Mesendoderm (in vitro differentiated cells): ENCODE measurements around the gene NOSIP.

Experiments
- DNase-seq: peaks from one replicate; pipeline ENCODE4 v3.0.0; 2013
- H2AK5ac ChIP-seq: 2 replicates; pipeline ENCODE4 v1.6.1; 2013; ENCODE audit warnings: low read length, inconsistent platforms
- H2BK120ac ChIP-seq: 2 replicates; pipeline ENCODE4 v1.6.1; 2013; ENCODE audit warnings: low read depth, mild to moderate bottlenecking, low read length, moderate library complexity, mixed read lengths
- H2BK15ac ChIP-seq: replicated peaks from 2 replicates; pipeline ENCODE4 v1.6.1; 2013; ENCODE audit warnings: low read depth, mild to moderate bottlenecking, moderate library complexity
- H2BK5ac ChIP-seq: 2 replicates; pipeline ENCODE4 v1.6.1; 2013; ENCODE audit warnings: low read length, inconsistent platforms
- H3K18ac ChIP-seq: 2 replicates; pipeline ENCODE4 v1.6.1; 2013; ENCODE audit warnings: mild to moderate bottlenecking, low read length, mixed read lengths
- H3K23ac ChIP-seq: one replicate; pipeline ENCODE4 v1.6.1; 2013; ENCODE audit warnings: low read length
- H3K27ac ChIP-seq: 2 replicates; pipeline ENCODE4 v1.5.1; 2013; ENCODE audit warnings: low read depth, mild to moderate bottlenecking, inconsistent platforms, low read length, moderate library complexity
- H3K27me3 ChIP-seq: 2 replicates; pipeline ENCODE4 v1.6.1; 2013; ENCODE audit warnings: low read length, control low read depth, mild to moderate bottlenecking, inconsistent platforms; ENCODE audit not compliant: insufficient read depth, poor library complexity
- H3K36me3 ChIP-seq: 2 replicates; pipeline ENCODE4 v1.6.1; 2013; ENCODE audit warnings: low read length, inconsistent platforms; ENCODE audit not compliant: control insufficient read depth, insufficient read depth
- H3K4ac ChIP-seq: one replicate; pipeline ENCODE4 v1.6.1; 2013; ENCODE audit warnings: low read depth, mild to moderate bottlenecking, low read length, moderate library complexity
- H3K4me1 ChIP-seq: 2 replicates; pipeline ENCODE4 v1.6.1; 2013; ENCODE audit warnings: low read depth, low read length, inconsistent platforms; ENCODE audit not compliant: control insufficient read depth
- H3K4me2 ChIP-seq: 2 replicates; pipeline ENCODE4 v1.6.1; 2013; ENCODE audit warnings: low read length
- H3K4me3 ChIP-seq: 2 replicates; pipeline ENCODE4 v1.5.1; 2013; ENCODE audit warnings: mild to moderate bottlenecking, low read length
- H3K56ac ChIP-seq: one replicate; pipeline ENCODE4 v1.6.1; 2013; ENCODE audit warnings: low read length
- H3K79me1 ChIP-seq: 2 replicates; pipeline ENCODE4 v1.6.1; 2013; ENCODE audit warnings: low read length, inconsistent platforms
- H3K79me2 ChIP-seq: 2 replicates; pipeline ENCODE4 v1.6.1; 2013; ENCODE audit warnings: mild to moderate bottlenecking, low read length; ENCODE audit not compliant: control insufficient read depth, insufficient read depth
- H3K9ac ChIP-seq: 2 replicates; pipeline ENCODE4 v1.6.1; 2013; ENCODE audit warnings: low read length, inconsistent platforms
- H4K5ac ChIP-seq: one replicate; pipeline ENCODE4 v1.6.1; 2013; ENCODE audit warnings: low read length
- H4K8ac ChIP-seq: one replicate; pipeline ENCODE4 v1.6.1; 2013; ENCODE audit warnings: low read depth, mild to moderate bottlenecking, control low read depth, low read length, moderate library complexity
- WGBS: extraction: QIAGEN DNeasy Blood & Tissue Kit; methylation state at CpG from one replicate; pipeline ENCODE4 v1.1.7; 2013; ENCODE audit warnings: low lambda C conversion rate, missing lambda C conversion rate; ENCODE audit not compliant: insufficient coverage; ENCODE audit errors: extremely low coverage; 5-methylcytosine and 5-hydroxymethylcytosine counted together

The NOSIP gene

DNA sequence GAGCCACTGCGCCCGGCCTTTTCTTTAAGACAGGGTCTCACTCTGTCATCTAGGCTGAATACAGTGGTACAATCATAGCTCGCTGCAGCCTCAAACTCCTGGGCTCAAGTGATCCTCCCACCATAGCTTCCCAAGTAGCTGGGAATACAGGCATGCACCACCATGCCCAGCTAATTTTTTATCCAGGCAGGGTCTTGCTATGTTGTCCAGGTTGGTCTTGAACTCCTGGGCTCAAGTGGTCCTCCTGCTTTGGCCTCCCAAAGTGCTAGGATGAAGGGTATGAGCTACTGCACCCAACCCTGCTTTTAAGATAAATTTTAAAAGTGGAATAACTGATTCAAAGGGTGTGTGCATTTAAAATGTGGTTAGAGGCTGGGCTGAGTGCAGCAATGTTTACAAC is 14.1 kb downstream of the NOSIP start:
- no peak overlapping the region for H2BK5ac ChIP-seq
- no peak overlapping the region for H3K4me2 ChIP-seq
- no peak overlapping the region for H3K18ac ChIP-seq
- H3K9ac ChIP-seq = no peak overlapping the region
- H3K4me3 ChIP-seq = no peak overlapping the region
- no peak overlapping the region for H2BK120ac ChIP-seq
- peaks cover 5% of the 10 kb centered on the region for H3K79me2 ChIP-seq
- WGBS = no CpG with 5 or more reads among the region's 3 CpGs
- H3K27ac ChIP-seq = no peak overlapping the region
- H4K5ac ChIP-seq = no peak overlapping the region
- no peaks in the 10 kb centered on the region for H3K4me1 ChIP-seq
- H3K79me1 ChIP-seq = peaks cover 11% of the 10 kb centered on the region
- no peaks in the 10 kb centered on the region for H3K36me3 ChIP-seq
- no peak overlapping the region for H3K56ac ChIP-seq
- no peaks in the 10 kb centered on the region for H3K27me3 ChIP-seq
- H3K4ac ChIP-seq = no peak overlapping the region
- no peak overlapping the region for H2BK15ac ChIP-seq
- no peak overlapping the region for H4K8ac ChIP-seq
- H2AK5ac ChIP-seq = no peak overlapping the region
- H3K23ac ChIP-seq = no peak overlapping the region
- no peak for DNase-seq

DNA sequence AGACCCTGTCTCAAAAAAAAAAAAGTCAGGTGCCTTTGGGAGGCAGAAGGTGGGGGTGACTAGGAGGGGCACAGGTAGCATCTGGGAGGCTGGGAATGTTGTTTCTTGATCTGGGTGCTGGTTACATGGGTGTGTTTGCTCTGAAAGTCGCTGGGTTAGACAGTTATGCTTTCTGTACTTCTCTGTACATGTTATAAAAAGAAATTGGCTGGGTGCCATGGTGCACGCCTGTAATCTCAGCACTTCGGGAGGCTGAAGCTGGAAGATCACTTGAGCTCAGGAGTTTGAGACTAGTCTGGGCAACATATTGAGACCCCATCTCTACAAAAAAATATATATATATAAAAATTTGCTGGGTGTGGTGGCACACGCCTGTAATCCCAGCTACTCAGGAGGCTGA is 15.1 kb downstream of the NOSIP start:
- Histone ChIP-seq H3K18ac (no peak overlapping the region), H3K27me3 (no peaks in the 10 kb centered on the region), H3K4me1 (no peaks in the 10 kb centered on the region), H2BK15ac (no peak overlapping the region), H3K56ac (no peak overlapping the region), H2AK5ac (no peak overlapping the region), H3K4me3 (no peak overlapping the region), H3K27ac (no peak overlapping the region), H3K9ac (no peak overlapping the region), H4K8ac (no peak overlapping the region), H3K79me2 (peaks cover 5% of the 10 kb centered on the region), H3K4ac (no peak overlapping the region), H3K36me3 (no peaks in the 10 kb centered on the region), H3K23ac (no peak overlapping the region), H4K5ac (no peak overlapping the region), H3K4me2 (no peak overlapping the region), H2BK5ac (no peak overlapping the region), H2BK120ac (no peak overlapping the region), H3K79me1 (peaks cover 10% of the 10 kb centered on the region)
- no peak for DNase-seq
- WGBS = no CpG with 5 or more reads among the region's 4 CpGs

DNA sequence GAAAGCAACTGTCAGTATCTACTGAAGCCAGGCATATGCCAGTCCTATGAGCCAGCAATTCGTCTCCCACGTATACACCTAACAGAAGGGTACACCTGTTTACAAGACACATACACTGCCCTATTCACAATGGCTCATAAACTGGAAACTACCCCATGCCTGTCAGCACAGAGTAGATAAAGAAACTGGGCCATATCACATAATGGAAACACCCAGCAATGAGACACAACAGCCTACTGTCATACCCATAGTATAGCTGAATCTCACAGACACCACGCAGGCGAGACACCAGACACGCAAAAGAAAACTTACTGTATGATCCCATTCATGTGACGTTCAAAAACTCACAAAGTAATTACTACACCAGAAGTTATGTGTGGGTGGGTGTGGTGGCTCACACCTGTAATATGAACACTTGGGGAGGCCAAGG is 15.7 kb downstream of the NOSIP start:
- no peak overlapping the region for H3K4me2 ChIP-seq
- H4K8ac ChIP-seq = no peak overlapping the region
- no peak overlapping the region for H4K5ac ChIP-seq
- DNase-seq = no peak
- no peak overlapping the region for H2AK5ac ChIP-seq
- WGBS = no CpG with 5 or more reads among the region's 6 CpGs
- H3K4me1 ChIP-seq = no peaks in the 10 kb centered on the region
- no peak overlapping the region for H3K18ac ChIP-seq
- no peak overlapping the region for H2BK5ac ChIP-seq
- H3K23ac ChIP-seq = no peak overlapping the region
- H3K79me2 ChIP-seq = peaks cover 5% of the 10 kb centered on the region
- no peak overlapping the region for H3K4ac ChIP-seq
- H2BK15ac ChIP-seq = no peak overlapping the region
- H3K27me3 ChIP-seq = no peaks in the 10 kb centered on the region
- H3K9ac ChIP-seq = no peak overlapping the region
- peaks cover 2% of the 10 kb centered on the region for H3K36me3 ChIP-seq
- H2BK120ac ChIP-seq = no peak overlapping the region
- H3K4me3 ChIP-seq = no peak overlapping the region
- no peak overlapping the region for H3K56ac ChIP-seq
- H3K27ac ChIP-seq = no peak overlapping the region
- peaks cover 10% of the 10 kb centered on the region for H3K79me1 ChIP-seq

DNA sequence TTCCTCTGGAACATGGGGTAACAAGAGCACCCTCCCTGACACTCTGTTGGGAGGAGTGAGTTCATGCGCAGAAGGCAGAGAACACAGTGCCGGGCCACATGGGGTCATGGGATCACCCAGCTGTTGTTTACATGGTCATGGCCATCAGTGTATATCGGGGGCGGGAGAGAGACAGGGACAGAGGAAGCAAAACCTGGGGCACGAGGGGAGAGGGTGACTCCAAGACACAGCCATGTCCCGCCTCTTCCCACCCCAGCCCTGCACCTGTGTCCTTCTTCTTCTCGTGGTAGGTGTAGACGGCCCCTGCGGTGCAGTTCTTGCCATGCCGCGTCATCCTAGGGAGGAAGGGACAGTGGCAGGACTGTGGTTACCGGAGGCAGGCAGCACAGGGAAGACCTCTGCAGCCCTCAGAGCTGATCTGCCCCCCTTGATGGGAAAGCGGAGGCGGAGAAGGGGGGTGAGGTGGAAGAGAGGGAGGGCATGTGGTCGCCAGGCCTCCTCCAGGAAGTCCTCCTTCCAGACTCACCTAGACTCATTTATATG is 19.9 kb downstream of the NOSIP start:
- no peak for DNase-seq
- no CpG with 5 or more reads among the region's 15 CpGs for whole genome bisulfite sequencing
- H3K27me3 ChIP-seq = no peaks in the 10 kb centered on the region

DNA sequence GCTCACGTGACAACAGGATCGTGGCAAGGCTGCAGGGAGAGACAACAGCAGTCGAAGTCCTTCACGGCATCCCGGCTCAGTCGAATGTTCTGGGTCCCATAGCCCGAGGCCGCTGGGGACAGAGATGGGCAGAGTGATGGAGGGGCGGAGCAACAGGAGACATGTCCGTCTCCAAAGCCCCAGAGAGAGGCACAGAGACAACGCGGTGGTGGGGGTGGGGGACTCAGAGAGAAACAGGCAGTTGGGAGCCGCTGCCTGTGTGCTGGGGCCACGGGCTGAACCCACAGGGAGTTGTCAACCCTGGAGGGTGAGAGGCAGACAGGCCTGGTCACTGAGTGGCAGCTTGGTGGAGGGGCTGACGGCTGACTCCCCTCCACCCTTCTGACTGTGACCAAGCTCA is 20.4 kb downstream of the NOSIP start:
- Histone ChIP-seq H4K8ac (no peak overlapping the region), H3K56ac (no peak overlapping the region), H4K5ac (no peak overlapping the region), H3K79me2 (peaks cover 2% of the 10 kb centered on the region), H3K9ac (no peak overlapping the region), H3K23ac (no peak overlapping the region), H3K4ac (no peak overlapping the region), H2BK120ac (no peak overlapping the region), H2BK15ac (no peak overlapping the region), H3K79me1 (peaks cover 5% of the 10 kb centered on the region), H3K27ac (no peak overlapping the region), H3K4me2 (no peak overlapping the region), H3K18ac (no peak overlapping the region), H2AK5ac (no peak overlapping the region), H2BK5ac (no peak overlapping the region), H3K27me3 (no peaks in the 10 kb centered on the region), H3K4me3 (no peak overlapping the region), H3K4me1 (no peaks in the 10 kb centered on the region), H3K36me3 (peaks cover 9% of the 10 kb centered on the region)
- DNase-seq = no peak
- WGBS = no CpG with 5 or more reads among the region's 15 CpGs

More for the DNA sequence above, 19.9 kb downstream of the NOSIP start:
- Histone ChIP-seq H3K56ac (no peak overlapping the region), H4K8ac (no peak overlapping the region), H3K23ac (no peak overlapping the region), H2BK120ac (no peak overlapping the region), H3K36me3 (peaks cover 8% of the 10 kb centered on the region), H3K4ac (no peak overlapping the region), H3K4me3 (no peak overlapping the region), H3K4me2 (no peak overlapping the region), H2AK5ac (no peak overlapping the region), H3K9ac (no peak overlapping the region), H3K4me1 (no peaks in the 10 kb centered on the region), H3K79me2 (peaks cover 2% of the 10 kb centered on the region), H4K5ac (no peak overlapping the region), H2BK15ac (no peak overlapping the region), H3K27ac (no peak overlapping the region), H3K18ac (no peak overlapping the region), H3K79me1 (peaks cover 5% of the 10 kb centered on the region), H2BK5ac (no peak overlapping the region)

DNA sequence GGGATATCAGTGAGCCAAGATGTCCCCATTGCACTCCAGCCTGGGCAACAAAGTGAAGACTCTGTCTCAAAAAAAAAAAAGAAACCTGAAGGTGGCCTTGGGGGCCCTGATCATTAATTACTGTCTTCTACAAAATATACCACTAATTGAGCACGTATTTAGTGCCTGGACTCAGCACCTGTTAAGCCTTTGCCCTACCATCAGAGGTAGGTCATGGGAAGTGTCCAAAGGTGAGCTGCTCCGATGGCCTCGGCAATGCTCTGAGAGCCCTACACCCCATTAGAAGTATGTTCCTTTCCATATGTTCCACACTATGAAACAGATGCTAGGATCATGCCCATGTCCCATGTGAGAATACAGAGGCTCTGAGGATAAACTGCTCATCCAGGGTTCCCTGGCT is 20.9 kb downstream of the NOSIP start:
- Histone ChIP-seq H3K4me2 (no peak overlapping the region), H3K4ac (no peak overlapping the region), H3K18ac (no peak overlapping the region), H2AK5ac (no peak overlapping the region), H2BK15ac (no peak overlapping the region), H3K56ac (no peak overlapping the region), H3K4me3 (no peak overlapping the region), H3K79me2 (no peaks in the 10 kb centered on the region), H3K23ac (no peak overlapping the region), H4K5ac (no peak overlapping the region), H3K36me3 (peaks cover 11% of the 10 kb centered on the region), H3K9ac (no peak overlapping the region), H3K79me1 (peaks cover 3% of the 10 kb centered on the region), H3K4me1 (no peaks in the 10 kb centered on the region), H3K27me3 (no peaks in the 10 kb centered on the region), H3K27ac (no peak overlapping the region), H2BK5ac (no peak overlapping the region), H4K8ac (no peak overlapping the region), H2BK120ac (no peak overlapping the region)
- no CpG with 5 or more reads among the region's 3 CpGs for WGBS
- no peak for DNase-seq
